ENCODE data around the gene CCDC191. TPM values are rescaled to one million over a fixed set of nuclear protein-coding genes. Genes with fewer than 3 reads are reported as not detected.

CCDC191 gene
- total and polyA plus RNA-seq, 9 donors = 3.1 to 15.0 (median 5.3) TPM

GRCh38 chr3:113954091-113954685 lies 102.1 kb downstream of the CCDC191 start:
- WGBS, 3 donors = 80 to 89% (median 84%) methylated on average over 8 of the region's 8 CpGs
- Histone ChIP-seq H3K27ac (no peak overlapping the region), H3K27me3 (no peaks in the 10 kb centered on the region), H3K36me3 (no peaks in the 10 kb centered on the region), H3K9me3 (no peaks in the 10 kb centered on the region), H3K4me3 (no peak overlapping the region), H3K4me1 (ENCODE audit: insufficient read depth) (no peaks in the 10 kb centered on the region)
- no peak for DNase-seq
- intact Hi-C loops (cut with DNase I) = no loop called here
- TF ChIP-seq CTCF (IDR thresholded peaks at IDR 0.05) = no peak
- no peak for TF ChIP-seq POLR2A (IDR thresholded peaks at IDR 0.05)
- no peak for TF ChIP-seq EP300 (IDR thresholded peaks at IDR 0.05)

- no peak overlapping the region for H3K27ac ChIP-seq
- H3K9me3 ChIP-seq = no peaks in the 10 kb centered on the region
- H3K4me1 ChIP-seq (ENCODE audit: insufficient read depth) = no peaks in the 10 kb centered on the region
- no peak overlapping the region for H3K4me3 ChIP-seq
- H3K27me3 ChIP-seq = no peaks in the 10 kb centered on the region
- DNase-seq = no peak
- H3K36me3 ChIP-seq = no peaks in the 10 kb centered on the region
- intact Hi-C loops (cut with DNase I) = no loop called here
- no peak for TF ChIP-seq CTCF (IDR thresholded peaks at IDR 0.05)
- 78 to 86% (median 80%) methylated on average over 7 of the region's 7 CpGs for WGBS, 3 donors
These were observed 102.6 kb downstream of the CCDC191 start for GRCh38 chr3:113953677-113954076.

GRCh38 chr3:113952921-113953320 lies 103.4 kb downstream of the CCDC191 start:
- no peak overlapping the region for H3K4me3 ChIP-seq
- no peaks in the 10 kb centered on the region for H3K36me3 ChIP-seq
- TF ChIP-seq POLR2A (IDR thresholded peaks at IDR 0.05) (no peak), CTCF (IDR thresholded peaks at IDR 0.05) (no peak), EP300 (IDR thresholded peaks at IDR 0.05) (no peak)
- H3K9me3 ChIP-seq = no peaks in the 10 kb centered on the region
- H3K27me3 ChIP-seq = no peaks in the 10 kb centered on the region
- intact Hi-C loops (cut with DNase I) = no loop called here
- no peak overlapping the region for H3K27ac ChIP-seq
- DNase-seq = no peak
- no peaks in the 10 kb centered on the region for H3K4me1 ChIP-seq (ENCODE audit: insufficient read depth)

- TF ChIP-seq EP300 (IDR thresholded peaks at IDR 0.05) (no peak), POLR2A (IDR thresholded peaks at IDR 0.05) (no peak), CTCF (IDR thresholded peaks at IDR 0.05) (no peak)
- peak in 3 of 5 donors; percentile 15 to 42 (median 22) for DNase-seq
- intact Hi-C loops (cut with DNase I) = no loop called here
- H3K4me3 ChIP-seq = peak overlapping the region; percentile 66
- no peaks in the 10 kb centered on the region for H3K36me3 ChIP-seq
- no peaks in the 10 kb centered on the region for H3K9me3 ChIP-seq
- 1 to 3% (median 2%) methylated on average over 38 to 64 of the region's 65 CpGs for WGBS, 3 donors
- H3K27me3 ChIP-seq = no peaks in the 10 kb centered on the region
- no peaks in the 10 kb centered on the region for H3K4me1 ChIP-seq (ENCODE audit: insufficient read depth)
- no peak overlapping the region for H3K27ac ChIP-seq
These were observed 108.1 kb downstream of the CCDC191 start for GRCh38 chr3:113948015-113948917.
